Measurements from ENCODE around the gene NGB. TPM values are rescaled to one million over a fixed set of nuclear protein-coding genes. Genes with fewer than 3 reads are reported as not detected.
"Not testable (repeated sequence)": the region's sequence is repeated elsewhere in the genome, so short reads cannot be mapped to it uniquely, and the experiment has no call there.

The NGB gene
- total RNA-seq, 4 donors from 2014 or later: 2.7 to 4.6 (median 3.6) TPM

DNA sequence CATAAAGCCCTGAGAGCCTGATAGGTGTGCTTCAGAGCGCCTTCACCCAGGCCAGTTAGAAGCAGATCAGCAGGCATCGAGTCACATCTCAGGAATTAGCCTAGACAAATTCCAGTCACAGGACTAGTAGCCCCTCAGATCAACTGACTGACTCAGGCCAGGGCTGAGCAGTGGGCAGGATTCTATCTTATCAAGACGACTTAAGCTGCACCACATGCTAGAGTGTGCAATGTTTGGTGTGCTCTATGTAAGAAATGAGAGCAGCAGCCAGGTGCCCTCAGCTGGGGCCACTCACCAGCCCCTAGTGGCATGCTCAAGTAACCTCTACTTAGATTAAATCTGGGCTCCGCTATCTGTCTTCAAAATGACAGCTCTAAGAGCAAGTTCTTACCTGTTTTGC lies 19.7 kb upstream of the NGB start:
- no peak for DNase-seq (ENCODE audit: extremely low spot score)
- H3K4me3 ChIP-seq: no peak overlapping the region
- no peaks in the 10 kb centered on the region for H3K27me3 ChIP-seq
- H3K27ac ChIP-seq (replicated peaks in 1 of 4): no peak overlapping the region
- intact Hi-C loops (cut with DNase I): no loop called here
- TF ChIP-seq, protein P1, sequence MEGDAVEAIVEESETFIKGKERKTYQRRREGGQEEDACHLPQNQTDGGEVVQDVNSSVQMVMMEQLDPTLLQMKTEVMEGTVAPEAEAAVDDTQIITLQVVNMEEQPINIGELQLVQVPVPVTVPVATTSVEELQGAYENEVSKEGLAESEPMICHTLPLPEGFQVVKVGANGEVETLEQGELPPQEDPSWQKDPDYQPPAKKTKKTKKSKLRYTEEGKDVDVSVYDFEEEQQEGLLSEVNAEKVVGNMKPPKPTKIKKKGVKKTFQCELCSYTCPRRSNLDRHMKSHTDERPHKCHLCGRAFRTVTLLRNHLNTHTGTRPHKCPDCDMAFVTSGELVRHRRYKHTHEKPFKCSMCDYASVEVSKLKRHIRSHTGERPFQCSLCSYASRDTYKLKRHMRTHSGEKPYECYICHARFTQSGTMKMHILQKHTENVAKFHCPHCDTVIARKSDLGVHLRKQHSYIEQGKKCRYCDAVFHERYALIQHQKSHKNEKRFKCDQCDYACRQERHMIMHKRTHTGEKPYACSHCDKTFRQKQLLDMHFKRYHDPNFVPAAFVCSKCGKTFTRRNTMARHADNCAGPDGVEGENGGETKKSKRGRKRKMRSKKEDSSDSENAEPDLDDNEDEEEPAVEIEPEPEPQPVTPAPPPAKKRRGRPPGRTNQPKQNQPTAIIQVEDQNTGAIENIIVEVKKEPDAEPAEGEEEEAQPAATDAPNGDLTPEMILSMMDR (IDR thresholded peaks at IDR 0.05): no peak
- TF ChIP-seq EP300 (IDR thresholded peaks at IDR 0.05): no peak
- no peak for TF ChIP-seq POLR2A (IDR thresholded peaks at IDR 0.05; ENCODE audit: low read depth)
- no peak for TF ChIP-seq POLR2AphosphoS5 (IDR thresholded peaks at IDR 0.05)
- H3K36me3 ChIP-seq: peaks cover 19 to 91% (median 68%) of the 10 kb centered on the region in 4 donors
- 100% methylated on average over 1 of the region's 4 CpGs for WGBS
- H3K4me1 ChIP-seq: no peaks in the 10 kb centered on the region
- H3K9me3 ChIP-seq: no peaks in the 10 kb centered on the region

DNA sequence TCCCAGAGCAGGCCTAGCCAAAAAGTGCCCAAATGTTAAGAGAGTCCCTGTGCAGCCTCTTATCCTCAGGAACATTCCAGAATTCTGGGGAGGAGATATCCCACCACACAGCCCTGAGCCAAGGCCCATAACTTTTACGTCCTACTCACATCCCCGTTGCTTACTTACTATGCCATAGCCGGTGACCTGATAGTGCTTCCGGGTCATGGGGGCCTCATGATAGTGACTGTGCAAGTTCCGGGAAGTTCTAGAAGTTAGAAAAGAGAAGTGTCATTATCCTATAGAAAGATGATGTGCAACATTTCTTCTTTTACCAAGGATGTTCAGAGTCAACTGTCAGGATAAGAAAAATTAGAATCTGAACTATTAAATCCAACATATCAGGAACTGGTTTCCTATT lies 15.6 kb upstream of the NGB start:
- peaks cover 43 to 100% (median 90%) of the 10 kb centered on the region in 4 donors for H3K36me3 ChIP-seq
- DNase-seq (ENCODE audit: extremely low spot score): no peak
- WGBS: 93% methylated on average over 5 of the region's 5 CpGs

GRCh38 chr14:77284466-77284865 lies 13.5 kb upstream of the NGB start:
- H3K27me3 ChIP-seq: no peaks in the 10 kb centered on the region
- WGBS: 94% methylated on average over 5 of the region's 5 CpGs
- no peaks in the 10 kb centered on the region for H3K4me1 ChIP-seq
- no peak for DNase-seq (ENCODE audit: extremely low spot score)
- TF ChIP-seq, protein P1 (IDR thresholded peaks at IDR 0.05): no peak
- no peak for TF ChIP-seq EP300 (IDR thresholded peaks at IDR 0.05)
- TF ChIP-seq POLR2AphosphoS5 (IDR thresholded peaks at IDR 0.05): no peak
- no peak for TF ChIP-seq POLR2A (IDR thresholded peaks at IDR 0.05; ENCODE audit: low read depth)
- peaks cover 59 to 99% (median 93%) of the 10 kb centered on the region in 4 donors for H3K36me3 ChIP-seq
- H3K9me3 ChIP-seq: no peaks in the 10 kb centered on the region
- no peak overlapping the region for H3K27ac ChIP-seq (replicated peaks in 1 of 4)
- no peak overlapping the region for H3K4me3 ChIP-seq
- intact Hi-C loops (cut with DNase I): no loop called here

More for the DNA sequence above, 15.6 kb upstream of the NGB start:
- Histone ChIP-seq H3K4me1 (no peaks in the 10 kb centered on the region), H3K27me3 (no peaks in the 10 kb centered on the region), H3K9me3 (no peaks in the 10 kb centered on the region), H3K4me3 (no peak overlapping the region), H3K27ac (replicated peaks in 1 of 4) (no peak overlapping the region)
- TF ChIP-seq POLR2A (IDR thresholded peaks at IDR 0.05; ENCODE audit: low read depth) (no peak), POLR2AphosphoS5 (IDR thresholded peaks at IDR 0.05) (no peak), EP300 (IDR thresholded peaks at IDR 0.05) (no peak)
- TF ChIP-seq, protein P1 (IDR thresholded peaks at IDR 0.05): no peak
- intact Hi-C loops (cut with DNase I): no loop called here

DNA sequence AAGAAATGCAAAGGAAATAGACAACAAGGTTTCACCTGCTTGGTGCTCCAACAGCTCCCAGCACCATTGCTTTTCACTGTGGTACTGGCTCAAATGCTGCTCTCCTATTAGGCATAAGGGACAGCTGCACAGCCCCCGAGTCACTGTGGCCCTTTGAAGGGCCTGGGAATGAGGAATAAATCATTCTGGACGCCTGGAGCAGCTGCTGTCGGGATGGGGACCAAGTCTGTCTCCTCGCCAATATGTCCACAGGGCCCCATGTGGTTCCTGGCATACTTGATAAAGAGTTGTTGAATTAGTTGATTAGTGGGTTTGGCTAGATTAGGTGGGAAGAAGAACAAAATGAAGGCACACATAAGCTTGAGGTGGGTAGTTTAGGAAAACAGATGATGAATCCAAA lies 13.1 kb upstream of the NGB start:
- Histone ChIP-seq H3K4me3 (no peak overlapping the region), H3K27ac (replicated peaks in 1 of 4) (no peak overlapping the region), H3K9me3 (no peaks in the 10 kb centered on the region), H3K4me1 (no peaks in the 10 kb centered on the region), H3K27me3 (no peaks in the 10 kb centered on the region), H3K36me3 (peaks cover 63 to 99% (median 94%) of the 10 kb centered on the region in 4 donors)
- WGBS: 79% methylated on average over 4 of the region's 4 CpGs
- TF ChIP-seq EP300 (IDR thresholded peaks at IDR 0.05): no peak
- TF ChIP-seq, protein P1 (IDR thresholded peaks at IDR 0.05): no peak
- TF ChIP-seq POLR2A (IDR thresholded peaks at IDR 0.05; ENCODE audit: low read depth): no peak
- no peak for DNase-seq (ENCODE audit: extremely low spot score)
- intact Hi-C loops (cut with DNase I): no loop called here

GRCh38 chr14:77281852-77282410 lies 10.9 kb upstream of the NGB start:
- Histone ChIP-seq H3K27ac (replicated peaks in 1 of 4) (no peak overlapping the region), H3K4me1 (no peaks in the 10 kb centered on the region), H3K9me3 (no peaks in the 10 kb centered on the region), H3K36me3 (peaks cover 76 to 99% (median 96%) of the 10 kb centered on the region in 4 donors), H3K27me3 (no peaks in the 10 kb centered on the region), H3K4me3 (no peak overlapping the region)
- intact Hi-C loops (cut with DNase I): no loop called here
- DNase-seq (ENCODE audit: extremely low spot score): no peak
- WGBS: 97% methylated on average over 6 of the region's 6 CpGs
- TF ChIP-seq POLR2A (IDR thresholded peaks at IDR 0.05; ENCODE audit: low read depth) (no peak), POLR2AphosphoS5 (IDR thresholded peaks at IDR 0.05) (no peak), EP300 (IDR thresholded peaks at IDR 0.05) (no peak)
- TF ChIP-seq, protein P1 (IDR thresholded peaks at IDR 0.05): no peak

- H3K4me1 ChIP-seq; H3K9me3 ChIP-seq; DNase-seq (ENCODE audit: extremely low spot score); H3K27me3 ChIP-seq; H3K4me3 ChIP-seq; H3K27ac ChIP-seq (replicated peaks in 1 of 4); intact Hi-C loops (cut with DNase I): not testable (repeated sequence)
- WGBS: 95% methylated on average over 4 of the region's 4 CpGs
- H3K36me3 ChIP-seq: peaks cover 75 to 98% (median 95%) of the 10 kb centered on the region in 4 donors
Measured at GRCh38 chr14:77280921-77281320, 9.9 kb upstream of the NGB start.

Measured in esophagus muscularis mucosa (tissue), 4 donors.